ENCODE measurements around the gene SGCG.

Gene SGCG

GRCh38 chr13:23330356-23330755, 149.6 kb downstream of the SGCG start:
- DNase-seq (ENCODE audit: low read depth) = no peak

- DNase-seq (ENCODE audit: low read depth) = no peak
Observed at GRCh38 chr13:23339225-23339624, 158.4 kb downstream of the SGCG start.

GRCh38 chr13:23344931-23345595, 164.3 kb downstream of the SGCG start:
- DNase-seq (ENCODE audit: low read depth) = no peak

DNA sequence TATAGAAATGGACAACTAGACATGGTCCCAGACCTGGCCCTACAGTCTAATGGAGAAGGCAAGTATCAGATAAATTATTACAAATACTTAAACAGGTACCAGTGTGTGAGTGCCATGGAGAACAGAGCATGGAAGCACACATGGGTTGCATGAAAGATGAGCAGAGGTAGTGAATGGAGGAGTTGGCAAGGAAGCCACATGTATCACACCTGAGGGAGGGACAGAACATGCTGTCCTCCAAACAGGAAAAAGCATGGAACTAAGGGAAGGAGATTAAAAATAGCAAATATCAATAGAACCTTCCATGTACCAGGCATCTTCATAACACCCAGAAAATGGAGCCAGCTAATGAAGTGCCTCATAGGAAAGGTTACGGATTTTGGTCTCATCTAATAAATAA, 166.8 kb downstream of the SGCG start:
- DNase-seq (ENCODE audit: low read depth) = no peak

- no peak for DNase-seq (ENCODE audit: low read depth)
Observed at GRCh38 chr13:23348262-23349127, 167.7 kb downstream of the SGCG start.

DNA sequence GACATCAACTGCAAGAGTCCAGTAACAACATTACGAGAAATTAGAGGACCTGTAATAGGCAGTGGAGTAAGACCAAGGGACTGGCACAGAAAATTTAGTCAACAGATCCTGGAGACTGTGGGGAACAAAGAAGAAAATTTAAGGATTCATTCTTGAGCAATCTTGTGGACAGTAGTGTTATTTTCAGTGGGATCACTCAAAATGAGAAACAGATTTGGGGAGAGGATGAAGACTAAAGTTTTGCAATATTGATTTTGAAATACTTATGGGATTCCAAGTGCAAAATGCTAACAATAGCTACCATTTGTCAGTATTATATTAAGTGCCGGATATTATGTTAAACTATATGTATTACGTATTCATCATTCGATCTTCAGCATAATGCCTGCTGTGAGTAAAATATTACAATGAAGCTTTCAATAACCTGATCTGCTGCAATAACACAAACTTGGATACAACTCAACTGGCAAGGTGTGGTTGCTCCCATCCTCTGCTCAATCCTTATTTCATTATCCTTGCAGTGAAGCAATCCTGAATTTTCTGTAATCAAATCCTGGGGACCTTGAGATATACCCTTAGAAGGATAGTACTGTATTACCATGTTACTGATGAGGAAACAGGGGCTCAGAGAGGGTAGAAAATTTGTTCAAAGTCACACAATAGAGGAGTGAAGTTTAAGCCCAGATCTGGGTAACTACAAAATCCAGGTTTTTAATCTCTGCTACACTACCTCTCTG, 168.6 kb downstream of the SGCG start:
- no peak for DNase-seq (ENCODE audit: low read depth)

DNA sequence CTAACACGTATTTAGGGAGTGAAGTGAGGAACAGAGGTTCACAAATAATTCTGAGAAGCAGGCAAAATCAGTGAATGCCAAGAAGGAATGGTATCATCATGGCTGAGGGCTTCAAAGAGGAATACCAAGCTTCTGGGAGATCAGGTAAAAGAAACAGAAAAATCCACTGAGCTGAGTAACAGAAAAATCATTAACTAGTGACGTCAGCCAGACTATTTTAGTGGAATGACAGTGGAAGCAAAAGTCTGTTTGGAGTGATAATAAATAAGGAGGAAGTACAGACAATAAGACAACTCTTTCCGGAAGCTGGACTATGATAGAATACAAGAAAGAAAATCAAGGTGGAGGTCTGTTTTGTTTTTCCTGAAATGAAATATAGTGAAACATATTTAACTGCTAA, 169.2 kb downstream of the SGCG start:
- no peak for DNase-seq (ENCODE audit: low read depth)

DNA sequence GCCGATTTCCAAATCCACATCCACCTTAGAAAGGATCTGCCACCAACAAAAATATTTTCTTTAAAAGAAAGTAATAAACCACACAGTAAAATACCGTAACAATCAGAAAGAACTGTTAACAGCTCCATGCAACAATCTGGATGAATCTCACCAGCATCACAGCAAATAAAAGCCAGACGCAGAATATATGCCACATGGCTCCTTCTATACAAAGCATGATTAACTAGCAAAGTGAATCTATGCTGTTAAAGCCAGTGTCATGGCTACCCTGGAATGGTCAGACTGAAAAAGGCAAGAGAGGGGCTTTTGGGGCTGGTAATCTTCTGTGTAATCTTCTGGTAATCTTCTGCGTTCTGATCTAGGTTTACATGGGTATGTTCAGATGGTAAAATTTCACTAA, 171.4 kb downstream of the SGCG start:
- no peak for DNase-seq (ENCODE audit: low read depth)

DNA sequence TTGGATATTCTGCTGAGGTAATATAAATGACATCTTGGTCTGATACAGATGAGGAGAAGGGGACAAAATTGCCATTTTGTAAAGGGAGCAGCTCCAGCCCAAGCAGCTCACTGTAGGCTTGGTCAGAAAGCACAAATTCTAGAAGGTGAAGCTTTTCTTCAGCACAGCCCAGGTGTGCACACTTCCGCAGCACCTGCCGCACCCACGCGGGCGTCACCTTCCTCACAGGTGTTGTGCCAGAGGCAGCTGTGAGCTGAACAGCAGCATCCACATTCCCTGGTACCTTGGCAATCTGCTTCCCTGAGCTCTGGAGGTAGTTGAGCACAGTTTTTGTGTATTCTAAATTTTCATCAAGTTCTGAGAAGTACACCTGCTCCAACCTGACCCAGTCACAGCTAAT, 173.7 kb downstream of the SGCG start:
- DNase-seq (ENCODE audit: low read depth) = no peak

DNA sequence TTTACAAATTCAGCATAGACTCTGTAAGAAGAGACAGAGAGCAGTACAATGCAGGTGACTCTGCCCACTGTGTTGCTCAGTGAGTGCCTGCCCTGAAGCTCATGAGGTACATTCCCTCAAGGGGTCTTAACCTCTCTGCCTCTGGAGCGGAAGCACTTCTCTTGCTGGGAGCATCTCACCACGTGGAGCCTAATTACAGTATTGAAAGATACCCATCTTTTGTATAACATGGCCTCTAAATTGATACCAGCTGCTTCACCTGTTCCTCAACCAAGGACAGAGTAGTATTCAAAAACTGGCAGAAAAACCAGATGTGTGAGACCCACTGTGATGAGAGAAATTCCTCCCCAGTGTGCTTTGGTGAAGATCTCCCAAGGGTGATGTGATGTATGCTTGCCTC, 175.6 kb downstream of the SGCG start:
- no peak for DNase-seq (ENCODE audit: low read depth)

DNA sequence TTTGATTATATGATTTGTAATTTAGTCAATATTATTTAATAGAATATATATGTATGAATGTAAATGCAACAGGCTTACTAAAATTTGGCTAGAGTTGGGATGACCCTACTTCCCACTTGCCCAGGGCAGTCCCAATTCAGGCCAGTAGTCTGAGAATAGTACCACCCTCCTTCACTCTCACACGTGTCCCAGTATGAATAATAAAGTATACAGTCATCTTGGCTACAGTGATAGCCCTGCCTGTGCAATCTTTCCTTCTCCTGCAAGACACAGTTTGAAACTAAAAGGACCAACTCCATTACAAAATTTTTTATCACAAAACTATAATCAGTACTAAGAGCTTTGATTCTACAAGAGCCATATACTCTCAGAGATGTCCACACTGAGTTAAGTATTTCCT, 176.6 kb downstream of the SGCG start:
- DNase-seq (ENCODE audit: low read depth) = no peak

DNA sequence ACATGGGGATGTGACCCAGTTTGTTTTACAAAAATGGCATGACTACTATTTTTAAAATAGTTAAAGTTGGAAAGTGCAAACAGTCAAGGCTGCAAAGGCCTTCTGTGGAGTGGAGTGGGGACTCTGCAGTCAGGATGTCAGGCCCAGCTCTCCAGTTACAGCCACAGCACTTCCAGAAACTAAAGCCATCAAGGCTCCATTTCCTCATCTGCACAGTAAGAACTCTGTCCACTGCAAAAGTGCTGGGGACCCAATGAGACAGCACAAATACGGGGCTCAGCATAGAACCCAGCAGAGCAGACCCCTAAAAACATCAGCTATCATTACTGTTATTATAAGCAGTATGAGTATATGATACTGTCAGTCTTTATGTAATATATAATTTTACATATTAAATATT, 179.1 kb downstream of the SGCG start:
- no peak for DNase-seq (ENCODE audit: low read depth)

- no peak for DNase-seq (ENCODE audit: low read depth)
Observed at GRCh38 chr13:23365652-23366051, 184.9 kb downstream of the SGCG start.

- DNase-seq (ENCODE audit: low read depth) = no peak
Observed at GRCh38 chr13:23367907-23368306, 187.1 kb downstream of the SGCG start.

- no peak for DNase-seq (ENCODE audit: low read depth)
Observed at GRCh38 chr13:23372264-23372906, 191.6 kb downstream of the SGCG start.

Data from T-helper 22 cell (primary cell).